GM18519 (cell line): ENCODE measurements around the gene GAB2.

Source experiments
- ATAC-seq: cut with Tn5 transposase; IDR thresholded peaks from one replicate; pipeline ENCODE4 v1.9.1; 2021; ENCODE audit warnings: mild to moderate bottlenecking, moderate library complexity; ENCODE audit not compliant: unreplicated experiment, low FRiP score

The GAB2 gene

DNA sequence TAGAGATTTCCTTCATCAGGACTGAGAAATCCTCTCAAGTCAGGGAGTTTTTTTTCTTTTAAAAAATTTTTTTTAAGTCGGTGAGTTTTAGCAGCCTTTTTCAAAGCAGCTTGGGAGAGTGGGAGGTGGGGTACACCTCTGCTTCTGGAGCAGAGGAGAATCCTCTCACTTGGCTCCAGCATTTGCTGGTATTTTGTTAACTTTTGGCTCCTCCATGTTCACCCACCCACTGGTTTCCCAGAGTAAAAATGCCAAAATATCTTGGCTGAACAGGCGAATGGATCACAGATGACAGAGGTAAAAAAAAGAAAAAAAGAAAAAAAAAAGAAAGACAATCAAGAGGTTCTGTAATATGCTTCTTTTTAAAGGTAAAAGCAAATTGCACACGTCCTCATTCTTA is 68.0 kb downstream of the GAB2 start:
- ATAC-seq: no peak

DNA sequence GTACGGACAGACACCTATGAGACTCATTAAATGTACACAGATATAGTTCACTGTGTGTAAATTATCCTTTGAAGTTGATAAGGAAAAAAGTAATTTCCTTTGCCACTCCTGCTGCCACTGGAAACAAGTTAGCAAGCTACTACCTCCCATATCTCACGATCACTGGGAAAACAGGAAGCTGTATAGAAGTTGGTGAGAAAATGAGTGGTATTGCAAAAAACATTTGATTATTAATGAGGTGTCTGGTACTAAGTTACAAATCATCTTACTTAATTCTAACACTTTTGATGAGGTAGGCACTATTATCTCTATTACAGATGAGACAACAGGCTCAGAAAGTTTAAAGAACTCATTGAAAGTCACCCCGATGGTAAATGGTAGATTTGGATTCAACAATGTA is 68.5 kb downstream of the GAB2 start:
- no peak for ATAC-seq

DNA sequence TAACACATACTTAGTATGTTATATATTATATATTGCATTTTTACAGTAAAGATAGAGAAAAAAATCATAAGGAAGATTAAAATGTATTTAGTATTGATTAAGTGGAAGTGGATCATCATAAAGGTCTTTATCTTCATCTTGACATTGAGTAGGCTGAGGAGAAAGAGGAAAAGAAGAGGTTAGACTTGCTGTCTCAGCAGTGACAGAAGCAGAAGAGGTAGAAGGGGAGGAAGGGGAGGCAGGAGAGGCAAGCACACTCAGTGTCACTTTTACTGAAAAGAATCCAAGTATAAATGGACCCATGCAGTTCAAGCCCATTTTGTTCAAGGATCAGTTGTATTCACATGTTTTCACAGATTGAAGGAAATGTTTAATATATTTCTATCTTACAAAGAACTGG is 69.7 kb downstream of the GAB2 start:
- ATAC-seq: no peak

DNA sequence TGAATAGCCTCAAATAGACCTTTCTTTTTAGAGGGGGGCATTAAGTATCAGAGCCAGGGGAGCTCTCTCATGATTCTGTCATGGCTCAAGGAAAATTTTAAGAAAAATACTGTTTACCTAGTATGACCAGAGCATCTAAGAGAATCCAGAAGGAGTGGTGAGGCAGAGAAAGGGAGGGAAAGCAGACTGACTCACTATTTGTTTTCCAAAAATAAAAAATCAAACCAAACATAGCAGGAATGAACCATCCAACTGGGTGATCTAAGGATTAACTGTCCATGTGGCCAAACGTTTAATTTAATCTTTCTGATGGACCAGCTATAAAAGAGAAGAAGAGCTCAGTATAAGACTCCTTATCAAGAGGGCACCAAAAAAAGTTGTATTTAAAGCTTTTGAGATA is 70.8 kb downstream of the GAB2 start:
- ATAC-seq: no peak

DNA sequence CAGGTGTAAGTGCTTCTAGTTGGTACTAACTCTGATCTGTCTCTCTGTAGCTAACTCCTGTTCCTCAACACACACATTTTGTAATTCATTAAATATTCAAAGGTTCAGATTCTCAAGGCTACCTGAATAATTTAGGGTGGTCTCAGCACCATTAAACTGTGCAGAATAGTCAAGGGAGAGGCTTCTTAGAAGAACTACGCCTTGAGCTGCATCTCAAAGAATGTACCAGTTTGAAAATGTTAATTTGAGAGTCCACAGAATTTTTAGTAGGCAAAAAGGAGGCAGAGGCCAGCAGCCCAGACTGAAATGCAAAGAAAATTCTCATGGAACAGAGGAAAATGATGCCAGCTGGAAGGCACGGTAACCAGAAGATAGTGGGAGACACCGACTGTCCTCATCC is 72.2 kb downstream of the GAB2 start:
- no peak for ATAC-seq

DNA sequence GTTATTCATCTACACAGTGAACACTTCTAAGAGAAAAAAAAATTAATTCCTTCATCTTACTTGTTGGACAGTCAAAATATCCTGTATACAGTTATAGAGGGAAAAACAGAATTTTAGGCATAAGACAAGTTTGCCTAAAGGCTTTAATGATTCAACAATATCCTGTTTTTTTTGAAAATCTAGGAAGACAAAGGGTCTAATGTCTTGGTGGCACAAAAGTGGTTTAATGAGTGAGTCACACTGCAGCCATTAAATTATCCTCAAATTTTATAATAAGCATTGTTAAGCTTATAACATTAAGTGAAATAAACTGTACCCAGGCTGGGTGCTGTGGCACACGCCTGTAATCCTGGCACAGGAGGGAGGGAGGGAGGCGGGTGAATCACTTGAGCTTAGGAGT is 72.9 kb downstream of the GAB2 start:
- no peak for ATAC-seq

DNA sequence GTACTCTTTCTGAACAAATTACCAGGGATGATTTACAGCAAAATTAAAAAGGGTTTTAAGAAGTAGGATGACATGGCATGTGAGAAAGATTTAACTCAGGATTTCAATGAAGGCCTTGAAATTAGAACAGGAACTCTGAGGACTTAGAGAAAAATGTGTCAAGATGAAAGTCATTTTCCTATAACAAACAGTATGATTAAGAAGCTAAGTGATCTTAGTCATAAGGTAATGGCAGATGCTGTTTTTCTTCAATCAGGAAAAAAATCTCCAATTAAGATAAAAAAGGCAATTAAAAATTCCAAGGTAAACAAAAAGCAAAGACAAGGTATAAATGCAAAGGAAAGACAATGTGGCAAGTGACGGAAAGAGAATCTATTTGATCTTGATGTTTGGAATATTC is 73.5 kb downstream of the GAB2 start:
- ATAC-seq: no peak

DNA sequence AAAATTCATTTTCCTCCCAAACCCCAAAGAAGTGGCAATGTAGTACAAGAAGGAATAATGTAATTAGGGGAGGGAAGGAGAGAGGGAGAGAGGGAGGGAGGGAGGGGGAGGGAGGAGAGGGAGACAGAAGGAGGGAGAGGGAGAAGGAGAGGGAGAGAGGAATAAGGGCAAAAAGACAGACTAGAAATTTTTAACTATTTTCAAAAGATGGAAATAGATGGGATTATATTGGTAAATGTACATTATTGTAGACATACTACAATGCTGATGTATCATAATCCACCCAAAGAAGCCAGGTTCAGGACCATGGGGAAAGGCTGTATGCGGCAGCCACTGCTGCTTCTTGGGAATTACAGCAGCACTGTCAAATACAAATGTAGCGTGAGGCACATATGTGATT is 74.3 kb downstream of the GAB2 start:
- ATAC-seq: no peak

DNA sequence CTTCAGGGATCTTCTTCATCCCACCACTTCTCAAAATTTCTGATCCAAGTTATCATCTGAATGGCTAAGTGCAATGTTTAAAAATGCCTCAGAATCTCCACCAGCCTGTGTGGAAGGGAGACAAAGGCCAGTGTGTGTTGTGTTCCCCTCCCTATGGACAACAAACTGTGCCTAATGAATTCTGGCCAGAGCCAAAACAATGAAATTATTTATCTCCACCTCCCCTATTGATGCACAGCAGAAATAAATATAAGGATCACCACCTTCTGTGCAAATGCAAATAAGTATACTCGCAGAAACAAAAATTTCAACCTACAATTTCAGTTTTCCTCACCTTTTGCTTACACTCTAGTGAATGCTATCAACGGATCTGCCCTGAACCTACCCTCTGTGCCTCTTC is 75.8 kb downstream of the GAB2 start:
- ATAC-seq: no peak

DNA sequence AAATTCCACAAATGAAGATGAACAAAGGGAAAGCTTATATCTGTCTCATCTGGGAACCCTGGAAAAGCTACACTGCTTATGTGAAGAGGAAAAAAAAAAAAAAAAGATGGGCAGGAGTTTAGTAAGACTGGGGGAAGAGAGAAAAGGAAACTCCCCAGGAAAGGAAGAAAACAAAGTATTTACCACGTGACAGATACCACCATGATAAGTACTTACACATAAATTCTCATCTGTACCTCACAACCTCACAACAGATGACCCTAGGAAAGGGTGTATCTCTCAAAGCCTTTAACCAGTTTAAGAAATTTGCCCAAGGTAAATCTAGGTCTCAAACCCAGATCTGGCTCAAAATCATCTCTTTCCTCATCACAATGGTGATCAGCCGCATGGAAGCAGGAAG is 77.1 kb downstream of the GAB2 start:
- ATAC-seq: no peak

DNA sequence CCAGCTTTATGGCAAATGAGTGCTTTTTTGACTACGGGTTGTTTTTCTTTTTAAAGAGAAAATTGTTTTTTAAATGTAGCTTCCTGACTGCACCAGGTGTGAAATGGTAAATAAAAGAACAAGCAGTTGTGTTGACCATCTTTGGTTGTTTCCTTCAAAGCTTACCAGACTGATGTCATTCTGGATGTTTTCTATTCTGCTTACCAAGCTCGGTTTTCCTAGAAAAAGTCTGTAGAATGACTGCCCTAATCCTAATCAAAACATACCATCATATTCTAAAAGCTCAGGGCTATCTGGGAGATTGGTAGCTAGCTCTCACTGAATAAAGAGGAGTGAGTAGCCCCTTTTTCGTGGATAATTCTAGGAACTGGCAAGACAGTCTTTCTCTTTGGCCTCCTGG is 77.7 kb downstream of the GAB2 start:
- no peak for ATAC-seq

DNA sequence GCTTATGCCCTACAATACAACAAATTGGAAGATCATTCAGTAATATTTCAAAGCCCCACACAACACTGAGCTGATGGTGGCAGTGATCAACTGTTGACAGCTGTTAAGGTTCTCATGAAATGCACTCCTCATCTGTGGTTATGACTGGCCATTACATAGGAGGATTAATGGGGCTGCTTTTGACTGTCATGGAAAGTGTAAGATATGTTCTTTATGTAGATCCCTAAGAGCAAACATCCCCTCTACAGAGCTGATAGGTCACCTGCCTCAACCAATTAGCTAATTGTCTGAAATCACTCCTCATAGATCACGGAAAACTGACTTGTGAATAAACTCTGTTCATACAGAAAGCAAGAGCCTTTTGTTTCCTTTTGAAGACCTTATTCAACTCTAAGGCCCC is 78.1 kb downstream of the GAB2 start:
- no peak for ATAC-seq

DNA sequence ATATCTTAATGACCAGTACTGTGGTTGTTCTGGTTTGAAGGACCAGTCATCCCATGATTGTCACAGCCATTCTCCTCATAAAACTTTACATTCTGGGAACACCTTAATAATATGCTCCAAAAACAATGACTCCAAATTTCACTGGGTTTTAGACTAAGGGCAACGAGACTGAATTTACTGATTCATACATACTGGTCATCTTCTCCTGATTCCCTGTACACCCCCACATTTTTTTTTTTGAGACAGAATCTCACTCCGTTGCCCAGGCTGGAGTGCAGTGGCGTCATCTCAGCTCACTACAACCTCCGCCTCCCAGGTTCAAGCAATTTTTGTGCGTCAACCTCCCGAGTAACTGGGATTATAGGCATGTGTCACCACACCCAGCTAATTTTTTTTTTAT is 78.9 kb downstream of the GAB2 start:
- no peak for ATAC-seq

DNA sequence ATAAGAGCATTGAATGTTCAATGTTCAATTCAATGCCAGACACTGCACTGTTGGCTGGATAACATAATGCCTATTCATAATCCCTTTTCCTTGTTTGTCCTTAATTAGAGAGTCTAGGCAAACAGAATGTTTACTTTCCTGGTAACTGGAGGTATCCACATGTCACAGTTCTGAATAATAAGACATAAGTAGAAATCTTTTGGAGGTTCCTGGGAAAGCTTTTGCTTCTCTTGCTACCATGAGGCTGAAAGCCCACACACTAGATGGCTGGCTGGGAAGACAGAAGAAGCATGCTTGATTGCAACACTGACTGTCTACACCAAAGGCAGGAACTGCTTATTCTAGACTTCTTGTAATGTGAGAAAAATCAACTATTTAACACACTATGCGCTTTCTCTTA is 79.5 kb downstream of the GAB2 start:
- ATAC-seq: no peak

DNA sequence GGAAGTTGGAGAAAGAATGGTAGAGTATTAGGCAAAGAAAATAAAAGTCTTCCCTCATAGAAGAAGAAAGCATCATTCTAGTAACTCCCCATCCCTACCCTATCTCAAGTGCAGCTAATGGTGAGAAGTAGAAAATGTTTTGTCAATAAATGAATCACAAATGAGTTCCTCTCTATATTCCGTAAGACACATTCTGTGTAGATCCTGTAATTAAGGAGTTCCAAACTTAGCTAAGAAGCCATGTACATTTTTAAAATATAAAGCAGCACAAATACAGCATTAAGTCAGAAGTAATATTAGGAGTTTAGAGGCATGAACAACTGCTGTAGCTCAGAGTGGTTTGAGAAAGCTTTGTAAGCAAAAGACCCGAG is 80.1 kb downstream of the GAB2 start:
- no peak for ATAC-seq

DNA sequence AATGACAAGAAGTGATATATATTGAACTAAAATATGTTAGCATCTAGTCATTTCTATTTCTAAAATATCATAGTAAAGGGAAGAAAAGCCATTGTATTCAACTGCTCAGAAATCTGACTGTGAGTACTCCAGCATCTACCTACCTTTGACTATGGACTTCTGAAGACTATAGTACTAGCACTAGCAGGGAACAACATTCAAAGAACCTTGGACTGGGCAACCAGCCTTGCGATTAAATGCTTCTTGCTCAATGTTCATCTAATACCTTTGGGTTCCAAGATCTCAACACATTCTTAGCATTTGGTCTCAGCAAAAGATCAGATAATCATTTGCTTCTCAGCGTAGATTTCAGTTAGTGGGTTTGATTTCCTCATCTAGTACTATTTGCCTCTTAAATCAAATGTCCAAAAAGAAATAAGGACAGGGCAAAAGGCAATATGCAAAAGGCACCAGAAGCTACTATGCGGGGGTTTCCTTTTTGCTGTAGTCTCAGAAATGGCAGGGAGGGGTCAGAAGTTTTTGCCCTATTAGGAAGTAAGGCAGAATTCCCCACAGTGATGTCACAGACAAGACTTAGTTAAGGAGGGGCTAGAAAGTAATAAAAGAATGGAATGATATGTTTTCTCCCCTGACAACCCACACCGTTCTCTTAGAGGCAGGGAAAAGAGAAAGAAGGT is 80.6 kb downstream of the GAB2 start:
- no peak for ATAC-seq

DNA sequence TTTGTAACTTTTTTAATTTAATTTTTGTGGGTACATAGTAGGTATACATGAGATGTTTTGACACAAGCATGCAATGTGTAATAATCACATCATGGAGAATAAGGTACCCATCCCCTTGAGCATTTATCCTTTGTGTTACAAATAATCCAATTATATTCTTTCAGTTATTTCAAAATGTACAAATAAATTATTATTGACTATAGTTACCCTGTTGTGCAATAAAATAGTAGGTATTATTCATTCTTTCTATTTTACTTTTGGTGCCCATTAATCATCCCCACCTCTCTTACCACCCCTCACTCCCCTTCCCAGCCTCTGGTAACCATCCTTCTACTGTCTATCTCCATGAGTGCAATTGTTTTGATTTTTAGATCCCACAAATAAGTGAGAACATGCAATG is 83.5 kb downstream of the GAB2 start:
- no peak for ATAC-seq

DNA sequence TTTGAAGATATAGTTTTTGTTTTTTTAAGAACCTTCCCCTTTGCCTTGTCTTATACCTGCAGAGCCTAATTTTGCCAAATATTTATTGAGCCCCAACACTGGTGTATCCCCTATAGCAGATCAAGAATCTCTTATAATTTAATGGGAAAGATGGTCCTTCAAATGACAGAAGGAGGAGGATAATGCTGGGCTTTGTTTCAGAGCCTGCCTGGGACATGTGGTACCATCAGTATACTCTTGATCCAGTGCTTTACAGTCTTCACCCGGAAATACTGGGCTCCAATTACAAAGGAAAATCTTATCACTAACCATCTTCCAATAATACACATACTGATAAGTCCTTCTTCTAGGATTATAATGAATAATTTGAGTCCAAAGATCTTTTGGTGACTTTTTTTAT is 84.7 kb downstream of the GAB2 start:
- ATAC-seq: no peak

DNA sequence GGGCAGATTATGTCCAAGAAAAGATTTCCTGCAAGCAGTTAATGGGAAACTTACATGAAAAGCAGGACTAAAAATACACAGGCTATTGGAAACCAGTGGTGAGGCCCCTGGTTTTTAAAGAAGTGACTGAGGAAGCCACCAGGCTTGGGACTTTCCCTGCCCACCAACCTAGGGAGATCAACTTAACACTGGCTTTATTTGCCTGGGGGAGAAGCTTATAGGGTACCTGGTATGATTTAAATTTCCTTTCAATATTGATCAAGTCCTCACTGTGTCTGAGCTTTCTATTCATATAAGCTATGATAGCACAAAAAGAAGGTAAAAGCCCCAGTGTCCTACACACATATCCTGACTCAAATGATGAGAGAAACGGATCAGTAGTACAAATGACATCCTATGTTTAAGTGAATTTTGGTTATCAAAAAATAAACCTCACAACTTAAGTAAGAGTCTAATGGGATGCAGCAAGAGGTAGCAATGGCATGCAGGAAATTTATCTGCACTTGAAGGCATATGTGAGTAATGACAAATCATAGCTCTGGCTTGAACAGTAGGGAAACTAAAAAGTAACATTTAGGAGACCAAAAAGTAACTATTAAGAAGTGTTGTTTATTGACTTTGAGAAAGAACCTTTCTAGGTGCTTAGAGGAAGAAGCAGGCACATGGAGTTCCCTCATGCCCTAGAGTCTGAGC is 85.3 kb downstream of the GAB2 start:
- no peak for ATAC-seq

DNA sequence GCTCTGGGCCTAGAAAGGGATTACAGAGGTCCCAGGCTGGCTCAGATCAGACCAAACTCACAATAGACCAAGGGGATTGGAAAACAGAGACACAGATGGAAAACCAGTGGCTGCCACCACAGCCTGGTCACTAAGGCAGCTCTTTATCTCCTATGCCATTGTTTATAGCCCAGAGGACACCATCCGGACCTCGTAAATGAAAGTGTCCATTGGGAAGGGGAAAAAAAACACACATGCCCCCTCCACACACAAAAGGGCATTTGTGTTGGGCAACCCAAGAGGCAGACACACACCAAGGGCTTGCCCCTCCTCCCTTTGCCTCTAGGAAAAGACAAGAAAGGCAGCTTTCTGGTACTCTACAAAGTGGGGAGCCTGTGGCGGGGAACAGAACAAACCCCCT is 85.9 kb downstream of the GAB2 start:
- ATAC-seq: no peak

DNA sequence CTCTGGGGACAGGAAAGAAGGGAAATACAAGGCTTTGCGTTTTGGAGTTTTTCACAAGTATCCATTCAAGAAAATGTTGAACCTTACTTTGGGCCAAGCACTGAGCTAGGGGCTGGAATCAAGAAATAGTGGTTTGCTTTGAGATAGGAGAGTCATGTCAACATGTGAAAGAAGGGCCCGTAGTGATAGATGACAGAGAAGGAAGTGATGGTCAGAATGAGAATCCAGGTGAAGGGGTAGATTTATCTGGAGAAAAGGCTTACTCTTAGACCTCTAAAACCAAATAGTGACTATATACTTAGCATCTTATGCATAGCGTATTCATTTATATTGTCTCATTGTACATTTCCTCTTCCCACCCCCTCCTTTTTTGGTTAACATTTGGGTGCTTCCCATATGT is 87.3 kb downstream of the GAB2 start:
- no peak for ATAC-seq

DNA sequence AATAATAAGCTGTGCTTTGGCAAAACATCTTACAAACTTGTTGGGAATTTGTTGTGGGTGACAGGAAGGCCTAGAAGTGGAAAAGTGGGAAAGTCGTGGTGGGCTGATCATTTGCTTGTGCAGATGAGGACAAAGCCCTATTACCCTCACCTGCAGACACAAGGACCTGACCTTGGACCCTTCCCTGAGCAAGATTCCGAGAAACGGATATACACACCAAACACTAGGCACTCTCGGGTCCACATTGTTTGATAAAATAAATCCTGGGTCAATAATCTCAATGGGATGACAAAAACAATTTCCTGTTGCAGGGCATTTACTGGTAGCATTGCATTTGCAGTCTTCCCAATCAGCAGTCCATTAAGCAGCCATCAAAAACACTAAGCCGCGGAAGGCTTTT is 89.7 kb downstream of the GAB2 start:
- ATAC-seq: no peak
